IMR-90 (cell line): ENCODE results near the gene MYO5A. TPM values are rescaled to one million over a fixed set of nuclear protein-coding genes. Genes with fewer than 3 reads are reported as not detected.

Experiments
- ATAC-seq: fragments of 200-7000 bp; cut with Tn5 transposase; 2 replicates; pipeline ENCODE4 v1.9.1; 2020; ENCODE audit warnings: low read depth, mild to moderate bottlenecking, moderate library complexity
- BruUV-seq: library from RNA; stranded (reverse); fragments of 400-500 nt; replicated peaks from 2 replicates; lab custom pipeline; 2021; lab: Mats Ljungman, UMichigan
- CTCF ChIA-PET: fragments of 300-600 bp; formaldehyde crosslinking; extraction: SDS; loops from one replicate; lab custom pipeline; 2021; ENCODE audit warnings: antibody characterized with exemption; lab: Yijun Ruan, JAX
- POLR2A ChIA-PET: fragments of 300-600 bp; sonication (Branson Sonifier 250); formaldehyde crosslinking; loops from one replicate; lab custom pipeline; 2022; ENCODE audit warnings: antibody characterized with exemption; ENCODE audit not compliant: unreplicated experiment; lab: Charles Lee
- DNase-seq: peaks from one replicate; pipeline ENCODE4 v3.0.0; 2013
- H2AFZ ChIP-seq: replicated peaks from 2 replicates; pipeline ENCODE3; 2013; ENCODE audit warnings: low read length, mild to moderate bottlenecking; ENCODE audit not compliant: poor library complexity
- H2AK5ac ChIP-seq: 2 replicates; pipeline ENCODE4 v1.6.1; 2013; ENCODE audit warnings: low read depth, low read length, inconsistent platforms
- H2AK9ac ChIP-seq: replicated peaks from 2 replicates; pipeline ENCODE3; 2013; ENCODE audit warnings: mild to moderate bottlenecking, low read depth, low read length, moderate library complexity; ENCODE audit not compliant: poor library complexity
- H2BK120ac ChIP-seq: 2 replicates; pipeline ENCODE4 v1.6.1; 2013; ENCODE audit warnings: low read depth, low read length, inconsistent platforms
- H2BK15ac ChIP-seq: 3 replicates; pipeline ENCODE4 v1.6.1; 2013; ENCODE audit warnings: low read depth, low read length, inconsistent platforms
- H2BK20ac ChIP-seq: 2 replicates; pipeline ENCODE4 v1.6.1; 2013; ENCODE audit warnings: low read depth, mild to moderate bottlenecking, inconsistent platforms, low read length, moderate library complexity
- H2BK5ac ChIP-seq: 2 replicates; pipeline ENCODE4 v1.6.1; 2013; ENCODE audit warnings: mild to moderate bottlenecking, low read depth, low read length, inconsistent platforms; ENCODE audit not compliant: poor library complexity, severe bottlenecking
- H3K14ac ChIP-seq: replicated peaks from 2 replicates; pipeline ENCODE4 v1.6.1; 2013; ENCODE audit warnings: low read depth, low read length, inconsistent platforms
- H3K18ac ChIP-seq: 2 replicates; pipeline ENCODE4 v1.6.1; 2013; ENCODE audit warnings: low read depth, low read length, control low read depth
- H3K23ac ChIP-seq: 2 replicates; pipeline ENCODE4 v1.6.1; 2013; ENCODE audit warnings: low read depth, low read length, inconsistent platforms
- H3K27ac ChIP-seq: 2 replicates; pipeline ENCODE4 v1.5.1; 2013; ENCODE audit warnings: mild to moderate bottlenecking, control low read depth, low read length; ENCODE audit not compliant: insufficient read depth
- H3K27me3 ChIP-seq: 2 replicates; pipeline ENCODE4 v1.6.1; 2013; ENCODE audit warnings: low read length; ENCODE audit not compliant: control insufficient read depth, insufficient read depth
- H3K36me3 ChIP-seq: 2 replicates; pipeline ENCODE4 v1.6.1; 2013; ENCODE audit warnings: low read length, mixed read lengths; ENCODE audit not compliant: control insufficient read depth, insufficient read depth
- H3K4ac ChIP-seq: 2 replicates; pipeline ENCODE4 v1.6.1; 2013; ENCODE audit warnings: low read depth, low read length, inconsistent platforms
- H3K4me1 ChIP-seq: 2 replicates; pipeline ENCODE4 v1.6.1; 2013; ENCODE audit warnings: low read length, mixed read lengths; ENCODE audit not compliant: control insufficient read depth, insufficient read depth
- H3K4me2 ChIP-seq: 2 replicates; pipeline ENCODE4 v1.6.1; 2013; ENCODE audit warnings: low read depth, mild to moderate bottlenecking, control low read depth, low read length, moderate library complexity
- H3K4me3 ChIP-seq: 2 replicates; pipeline ENCODE4 v1.5.1; 2013; ENCODE audit warnings: low read depth, mild to moderate bottlenecking, control low read depth, low read length, moderate library complexity; ENCODE audit not compliant: insufficient read depth
- H3K56ac ChIP-seq: 2 replicates; pipeline ENCODE4 v1.6.1; 2013; ENCODE audit warnings: low read length, inconsistent platforms; ENCODE audit not compliant: insufficient read depth; ENCODE audit errors: extremely low read depth
- H3K79me1 ChIP-seq, 2 experiments: 2 replicates each; pipeline ENCODE4 v1.6.1; 2013; ENCODE audit warnings: low read length in 2 of 2, inconsistent platforms in 1 of 2, low read depth in 1 of 2
- H3K9ac ChIP-seq: 2 replicates; pipeline ENCODE4 v1.6.1; 2013; ENCODE audit warnings: low read depth, low read length, control low read depth
- H3K9me1 ChIP-seq: 2 replicates; pipeline ENCODE4 v1.6.1; 2013; ENCODE audit warnings: low read length, inconsistent platforms; ENCODE audit not compliant: insufficient read depth
- H3K9me3 ChIP-seq: 2 replicates; pipeline ENCODE4 v1.6.1; 2013; ENCODE audit warnings: low read length; ENCODE audit not compliant: control insufficient read depth, insufficient read depth
- H4K20me1 ChIP-seq: 2 replicates; pipeline ENCODE4 v1.6.1; 2013; ENCODE audit warnings: low read length, inconsistent platforms; ENCODE audit not compliant: insufficient read depth
- H4K5ac ChIP-seq: 2 replicates; pipeline ENCODE4 v1.6.1; 2013; ENCODE audit warnings: mild to moderate bottlenecking, low read depth, low read length, control low read depth
- H4K8ac ChIP-seq, 2 experiments: 2 replicates each; pipeline ENCODE4 v1.6.1; 2013; ENCODE audit warnings: low read depth in 2 of 2, low read length in 2 of 2, control low read depth in 1 of 2, inconsistent platforms in 1 of 2
- H4K91ac ChIP-seq: 2 replicates; pipeline ENCODE4 v1.6.1; 2013; ENCODE audit warnings: low read depth, low read length, inconsistent platforms; ENCODE audit not compliant: insufficient read depth
- BHLHE40 ChIP-seq: fragments of 150-350 bp; IDR thresholded peaks from 2 replicates; pipeline ENCODE4 v1.6.1; 2016; ENCODE audit warnings: mild to moderate bottlenecking, low read depth, low read length
- CEBPB ChIP-seq: IDR thresholded peaks from 2 replicates; pipeline ENCODE4 v1.6.1; 2012; ENCODE audit warnings: low read depth, low read length, improper control_type of control experiment
- CHD1 ChIP-seq: IDR thresholded peaks from 2 replicates; pipeline ENCODE4 v1.6.1; 2012; ENCODE audit warnings: low read depth, low read length, improper control_type of control experiment
- ELK1 ChIP-seq: fragments of 150-350 bp; IDR thresholded peaks from 2 replicates; pipeline ENCODE4 v1.6.1; 2016; ENCODE audit warnings: low read depth, mild to moderate bottlenecking, low read length, moderate library complexity, borderline replicate concordance
- FOS ChIP-seq: fragments of 150-350 bp; IDR thresholded peaks from 2 replicates; pipeline ENCODE4 v1.6.1; 2016; ENCODE audit warnings: low read depth, low read length
- MAFK ChIP-seq: IDR thresholded peaks from 2 replicates; pipeline ENCODE4 v1.6.1; 2012; ENCODE audit warnings: low read depth, low read length, improper control_type of control experiment
- MAZ ChIP-seq: IDR thresholded peaks from 2 replicates; pipeline ENCODE4 v1.6.1; 2012; ENCODE audit warnings: low read depth, mild to moderate bottlenecking, low read length, improper control_type of control experiment, moderate library complexity, borderline replicate concordance
- MXI1 ChIP-seq: IDR thresholded peaks from 2 replicates; pipeline ENCODE4 v1.6.1; 2012; ENCODE audit warnings: low read depth, mild to moderate bottlenecking, low read length, moderate library complexity, borderline replicate concordance
- NFE2L2 ChIP-seq: fragments of 150-350 bp; IDR thresholded peaks from 2 replicates; pipeline ENCODE4 v1.6.1; 2016; ENCODE audit warnings: low read depth, mild to moderate bottlenecking, low read length
- POLR2A ChIP-seq: IDR thresholded peaks from 2 replicates; pipeline ENCODE4 v1.6.1; 2012; ENCODE audit warnings: mild to moderate bottlenecking, low read depth, low read length
- RAD21 ChIP-seq: IDR thresholded peaks from 2 replicates; pipeline ENCODE4 v1.6.1; 2012; ENCODE audit warnings: low read length, improper control_type of control experiment
- RCOR1 ChIP-seq: IDR thresholded peaks from 2 replicates; pipeline ENCODE4 v1.6.1; 2012; ENCODE audit warnings: mild to moderate bottlenecking, low read length, improper control_type of control experiment; ENCODE audit not compliant: insufficient replicate concordance
- RFX5 ChIP-seq: IDR thresholded peaks from 2 replicates; pipeline ENCODE4 v1.8.0; 2012; ENCODE audit warnings: low read depth, mild to moderate bottlenecking, low read length, moderate library complexity
- SMC3 ChIP-seq: fragments of 150-350 bp; IDR thresholded peaks from 2 replicates; pipeline ENCODE4 v1.6.1; 2016; ENCODE audit warnings: low read depth, mild to moderate bottlenecking, antibody characterized with exemption, low read length, moderate library complexity
- WGBS, 2 experiments: methylation state at CpG; one replicate each; pipeline versions ENCODE4 v1.1.5 to v1.1.7; 2013; ENCODE audit warnings: missing lambda C conversion rate in 2 of 2; ENCODE audit not compliant: insufficient read length in 1 of 2; ENCODE audit errors: extremely low coverage in 2 of 2; 5-methylcytosine and 5-hydroxymethylcytosine counted together
- dilution Hi-C: fragments of 300-500 bp; cut with HindIII; formaldehyde crosslinking; loops from one replicate; pipeline ENCODE4 v1.14.3; 2018; ENCODE audit warnings: low sequenced_read_pairs; ENCODE audit not compliant: unreplicated experiment
- in situ Hi-C: fragments of 300-500 bp; cut with MboI; formaldehyde crosslinking; loops from 3 replicates; pipeline ENCODE4 v1.14.3; 2019; ENCODE audit warnings: low sequenced_read_pairs, inconsistent platforms, mixed read lengths
- intact Hi-C: fragments of 100-400 bp; cut with micrococcal nuclease; formaldehyde crosslinking; loops from 2 replicates; pipeline ENCODE4 v1.10.0; 2022
- polyA plus RNA-seq, 3 experiments: library from polyadenylated mRNA; depleted of rRNA; stranded (reverse); fragments of >200 nt; gene quantifications; 2 replicates each; pipeline ENCODE4 v1.2.3, GENCODE V29; 2012; ENCODE audit warnings: low replicate concordance in 1 of 3
- total RNA-seq: library from RNA; depleted of rRNA; stranded (reverse); fragments of >200 nt; gene quantifications from 2 replicates; pipeline ENCODE4 v1.2.3, GENCODE V29; 2012
- TF ChIP-seq, protein P1 (sequence below): conservative IDR thresholded peaks from 2 replicates; pipeline ENCODE4 v1.5.1; 2012; ENCODE audit warnings: mild to moderate bottlenecking, low read depth, low read length, improper control_type of control experiment
- TF ChIP-seq, protein P2 (sequence below): fragments of 150-350 bp; IDR thresholded peaks from 2 replicates; pipeline ENCODE4 v1.6.1; 2017; ENCODE audit warnings: mild to moderate bottlenecking, antibody characterized with exemption, low read length, low read depth

MYO5A gene
- total and polyA plus RNA-seq, 2 of the 4 experiments (the other 2 are of a cell fraction): 19.4 to 69.2 TPM

DNA sequence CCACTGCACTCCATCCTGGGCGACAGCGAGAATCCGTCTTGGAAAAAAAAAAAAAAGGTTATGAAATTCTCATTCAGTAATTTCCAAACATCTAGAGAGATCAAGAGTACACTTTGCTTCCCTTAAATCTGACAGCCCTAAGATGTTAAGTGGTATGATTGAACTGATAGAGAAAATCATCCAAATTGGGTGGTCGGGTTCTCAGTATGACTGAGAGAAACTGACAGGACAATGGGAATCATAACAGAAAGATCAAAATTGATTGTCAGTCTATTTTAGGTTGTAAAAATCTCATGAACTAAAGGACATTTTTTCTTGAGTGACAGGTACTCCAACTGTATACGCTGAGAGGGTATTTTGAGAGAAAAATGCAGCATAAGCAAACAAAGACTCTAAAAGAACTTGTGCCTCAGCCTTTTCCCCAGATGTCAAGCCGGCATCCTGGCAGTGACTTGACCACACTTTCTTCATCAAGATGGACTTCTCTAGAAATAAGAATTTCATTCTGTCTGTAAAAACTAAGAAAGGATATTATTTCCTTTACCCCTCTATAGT, 65.8 kb downstream of the MYO5A start:
- H3K9me3 ChIP-seq: peaks cover under 1% of the 10 kb centered on the region; the same call in 1 of the 2 replicates
- H4K8ac ChIP-seq: no peak overlapping the region
- H3K4me2 ChIP-seq: no peak overlapping the region
- no peak overlapping the region for H2AK9ac ChIP-seq
- no peak overlapping the region for H2AK5ac ChIP-seq
- peaks cover 7% of the 10 kb centered on the region for H3K4me1 ChIP-seq
- POLR2A ChIA-PET: no interaction called here
- dilution Hi-C loops (no loop called here), intact Hi-C loops (loop anchor here (5.0 to 10.0 kb wide), 2 partner anchors 36 to 52 kb away; no protein-coding TSS in a partner anchor), in situ Hi-C loops (no loop called here)
- no peak overlapping the region for H3K4ac ChIP-seq
- H3K27me3 ChIP-seq: no peaks in the 10 kb centered on the region
- TF ChIP-seq BHLHE40: no peak
- no peak for TF ChIP-seq RCOR1
- TF ChIP-seq CHD1: no peak
- TF ChIP-seq POLR2A: no peak
- TF ChIP-seq, protein P1, sequence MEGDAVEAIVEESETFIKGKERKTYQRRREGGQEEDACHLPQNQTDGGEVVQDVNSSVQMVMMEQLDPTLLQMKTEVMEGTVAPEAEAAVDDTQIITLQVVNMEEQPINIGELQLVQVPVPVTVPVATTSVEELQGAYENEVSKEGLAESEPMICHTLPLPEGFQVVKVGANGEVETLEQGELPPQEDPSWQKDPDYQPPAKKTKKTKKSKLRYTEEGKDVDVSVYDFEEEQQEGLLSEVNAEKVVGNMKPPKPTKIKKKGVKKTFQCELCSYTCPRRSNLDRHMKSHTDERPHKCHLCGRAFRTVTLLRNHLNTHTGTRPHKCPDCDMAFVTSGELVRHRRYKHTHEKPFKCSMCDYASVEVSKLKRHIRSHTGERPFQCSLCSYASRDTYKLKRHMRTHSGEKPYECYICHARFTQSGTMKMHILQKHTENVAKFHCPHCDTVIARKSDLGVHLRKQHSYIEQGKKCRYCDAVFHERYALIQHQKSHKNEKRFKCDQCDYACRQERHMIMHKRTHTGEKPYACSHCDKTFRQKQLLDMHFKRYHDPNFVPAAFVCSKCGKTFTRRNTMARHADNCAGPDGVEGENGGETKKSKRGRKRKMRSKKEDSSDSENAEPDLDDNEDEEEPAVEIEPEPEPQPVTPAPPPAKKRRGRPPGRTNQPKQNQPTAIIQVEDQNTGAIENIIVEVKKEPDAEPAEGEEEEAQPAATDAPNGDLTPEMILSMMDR: no peak
- TF ChIP-seq MAZ: no peak
- no peak for TF ChIP-seq NFE2L2
- TF ChIP-seq FOS: no peak
- no peak for TF ChIP-seq ELK1
- TF ChIP-seq MAFK: no peak
- TF ChIP-seq MXI1: no peak
- no peak for TF ChIP-seq RFX5
- TF ChIP-seq, protein P2, sequence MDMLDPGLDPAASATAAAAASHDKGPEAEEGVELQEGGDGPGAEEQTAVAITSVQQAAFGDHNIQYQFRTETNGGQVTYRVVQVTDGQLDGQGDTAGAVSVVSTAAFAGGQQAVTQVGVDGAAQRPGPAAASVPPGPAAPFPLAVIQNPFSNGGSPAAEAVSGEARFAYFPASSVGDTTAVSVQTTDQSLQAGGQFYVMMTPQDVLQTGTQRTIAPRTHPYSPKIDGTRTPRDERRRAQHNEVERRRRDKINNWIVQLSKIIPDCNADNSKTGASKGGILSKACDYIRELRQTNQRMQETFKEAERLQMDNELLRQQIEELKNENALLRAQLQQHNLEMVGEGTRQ: no peak
- no peak for TF ChIP-seq RAD21
- no peak for TF ChIP-seq SMC3
- no peak for TF ChIP-seq CEBPB
- H4K20me1 ChIP-seq: peaks cover 9% of the 10 kb centered on the region; the same call in 1 of the 2 replicates
- no peak for ATAC-seq
- no peaks in the 10 kb centered on the region for H3K9me1 ChIP-seq
- H2AFZ ChIP-seq: no peak overlapping the region
- no peak overlapping the region for H2BK15ac ChIP-seq
- no peak overlapping the region for H3K4me3 ChIP-seq
- no peak overlapping the region for H2BK20ac ChIP-seq
- H3K79me1 ChIP-seq: peaks cover 29 to 43% of the 10 kb centered on the region in 2 experiments
- BruUV-seq: no TSS peak
- H4K5ac ChIP-seq: no peak overlapping the region
- CTCF ChIA-PET: interaction anchor here (1.0 kb wide), 1 partner anchor 27 kb away, joined by 3 read pairs; no protein-coding TSS in a partner anchor
- H3K56ac ChIP-seq: no peak overlapping the region
- H3K9ac ChIP-seq: no peak overlapping the region
- no peak overlapping the region for H3K27ac ChIP-seq
- 100% methylated on average over 1 of the region's 6 CpGs; no CpG with 5 or more reads in 1 of the 2 experiments for WGBS, 2 experiments
- no peak overlapping the region for H3K14ac ChIP-seq
- H2BK5ac ChIP-seq: no peak overlapping the region
- no peak overlapping the region for H2BK120ac ChIP-seq
- no peak overlapping the region for H3K23ac ChIP-seq
- no peak overlapping the region for H3K18ac ChIP-seq
- H3K36me3 ChIP-seq: no peaks in the 10 kb centered on the region
- no peak overlapping the region for H4K91ac ChIP-seq
- DNase-seq: no peak
